CD14-positive monocyte (primary cell): ENCODE results near the gene MAMDC2. TPM values are rescaled to one million over a fixed set of nuclear protein-coding genes. Genes with fewer than 3 reads are reported as not detected.

Experiments
- DNase-seq, 3 donors: peaks; one replicate each; pipeline ENCODE4 v3.0.0-alpha.2; 2011 to 2022
- H2AFZ ChIP-seq: 2 replicates; pipeline ENCODE4 v1.6.0; 2012; ENCODE audit warnings: mild to moderate bottlenecking, low read depth, low read length, inconsistent platforms; ENCODE audit not compliant: insufficient read depth, poor library complexity, severe bottlenecking
- H3K27ac ChIP-seq, 2 donors: 1 replicate in 1 of 2; 2 replicates in 1 of 2; pipeline ENCODE4 v1.5.1; 2012 to 2013; ENCODE audit warnings: low read length in 2 of 2, control low read depth in 1 of 2, inconsistent platforms in 1 of 2, low read depth in 1 of 2, mild to moderate bottlenecking in 1 of 2
- H3K27me3 ChIP-seq, 2 donors: one replicate each; pipeline versions ENCODE4 v1.6.0 to v1.6.1; 2011 to 2013; ENCODE audit warnings: low read length in 2 of 2; ENCODE audit not compliant: control insufficient read depth in 2 of 2, insufficient read depth in 2 of 2
- H3K36me3 ChIP-seq, 2 donors: replicated peaks in 1 of 2; 1 replicate in 1 of 2; 2 replicates in 1 of 2; pipeline versions ENCODE4 v1.5.1 to v1.6.1; 2012 to 2013; ENCODE audit warnings: low read length in 2 of 2, control low read depth in 1 of 2, inconsistent platforms in 1 of 2, mild to moderate bottlenecking in 1 of 2; ENCODE audit not compliant: insufficient read depth in 2 of 2, control insufficient read depth in 1 of 2
- H3K4me1 ChIP-seq, 2 donors: 1 replicate in 1 of 2; 2 replicates in 1 of 2; pipeline versions ENCODE4 v1.5.1 to v1.6.1; 2012 to 2013; ENCODE audit warnings: low read length in 2 of 2, control low read depth in 1 of 2, inconsistent platforms in 1 of 2, mild to moderate bottlenecking in 1 of 2, moderate library complexity in 1 of 2; ENCODE audit not compliant: insufficient read depth in 2 of 2, control insufficient read depth in 1 of 2
- H3K4me2 ChIP-seq: replicated peaks from 2 replicates; pipeline ENCODE3; 2012; ENCODE audit warnings: low read length, moderate library complexity, mild to moderate bottlenecking; ENCODE audit not compliant: poor library complexity, severe bottlenecking; ENCODE audit errors: extremely low read depth
- H3K4me3 ChIP-seq, 3 experiments: fragments of 200-600 bp in 1 of 3; sonication (generic) in 1 of 3; replicated peaks in 1 of 3; 1 replicate in 2 of 3; 2 replicates in 1 of 3; pipeline ENCODE4 v1.5.1; 2011 to 2013; ENCODE audit warnings: low read length in 3 of 3, mild to moderate bottlenecking in 3 of 3, control low read depth in 2 of 3, low read depth in 2 of 3, inconsistent platforms in 1 of 3, moderate library complexity in 1 of 3
- H3K79me2 ChIP-seq: 2 replicates; pipeline ENCODE4 v1.6.0; 2012; ENCODE audit warnings: mild to moderate bottlenecking, control low read depth, inconsistent platforms, low read length, moderate library complexity; ENCODE audit not compliant: insufficient read depth
- H3K9ac ChIP-seq: 2 replicates; pipeline ENCODE4 v1.6.0; 2017; ENCODE audit warnings: low read length, mild to moderate bottlenecking; ENCODE audit not compliant: insufficient read depth, poor library complexity, severe bottlenecking
- H3K9me3 ChIP-seq, 2 donors: replicated peaks in 1 of 2; 1 replicate in 1 of 2; 2 replicates in 1 of 2; pipeline versions ENCODE4 v1.5.1 to v1.6.1; 2012 to 2013; ENCODE audit warnings: low read length in 2 of 2, control low read depth in 1 of 2; ENCODE audit not compliant: control insufficient read depth in 1 of 2, insufficient read depth in 1 of 2
- H4K20me1 ChIP-seq: 2 replicates; pipeline ENCODE4 v1.6.0; 2012; ENCODE audit warnings: mild to moderate bottlenecking, low read length, control low read depth, moderate library complexity; ENCODE audit not compliant: insufficient read depth
- H3K27ac Mint-ChIP-seq, 7 donors: one replicate each; pipeline ENCODE4 v1.8.0; 2020; ENCODE audit warnings: mild to moderate bottlenecking in 7 of 7, mixed read lengths in 7 of 7, moderate library complexity in 6 of 7, inconsistent platforms in 2 of 7
- H3K27me3 Mint-ChIP-seq, 3 donors: one replicate each; pipeline ENCODE4 v1.8.0; 2021 to 2022; ENCODE audit warnings: low read depth in 3 of 3, mild to moderate bottlenecking in 3 of 3, mixed read lengths in 3 of 3, moderate library complexity in 3 of 3, inconsistent platforms in 1 of 3
- H3K36me3 Mint-ChIP-seq, 2 donors: one replicate each; pipeline ENCODE4 v1.8.0; 2020; ENCODE audit warnings: mixed read lengths in 2 of 2, inconsistent platforms in 1 of 2, mild to moderate bottlenecking in 1 of 2
- H3K4me1 Mint-ChIP-seq: one replicate; pipeline ENCODE4 v1.8.0; 2020; ENCODE audit warnings: mild to moderate bottlenecking, mixed read lengths
- H3K4me3 Mint-ChIP-seq, 2 donors: one replicate each; pipeline ENCODE4 v1.8.0; 2020; ENCODE audit warnings: mild to moderate bottlenecking in 2 of 2, mixed read lengths in 2 of 2, moderate library complexity in 1 of 2
- H3K9me3 Mint-ChIP-seq, 7 donors: one replicate each; pipeline ENCODE4 v1.8.0; 2020 to 2022; ENCODE audit warnings: mixed read lengths in 7 of 7, mild to moderate bottlenecking in 6 of 7, moderate library complexity in 6 of 7, inconsistent platforms in 2 of 7
- WGBS: methylation state at CpG from one replicate; pipeline ENCODE4 v1.1.5; 2013; ENCODE audit warnings: missing lambda C conversion rate; ENCODE audit not compliant: insufficient coverage; 5-methylcytosine and 5-hydroxymethylcytosine counted together
- intact Hi-C, 2 donors: fragments of 100-400 bp; cut with micrococcal nuclease; formaldehyde crosslinking; loops; one replicate each; pipeline versions ENCODE4 v1.15.0 to v1.15.1; 2023
- polyA plus RNA-seq, 3 donors: library from polyadenylated mRNA; depleted of rRNA in 1 of 3; unstranded in 2 of 3; stranded (reverse) in 1 of 3; fragments of 300-500 nt in 2 of 3; fragments of >200 nt in 1 of 3; fragmentation: Illumina TruSeq in 2 of 3; gene quantifications; 1 replicate in 2 of 3; 2 replicates in 1 of 3; pipeline ENCODE4 v1.2.3, GENCODE V29; 2012 to 2021
- TF ChIP-seq, protein P1 (sequence below): fragments of 200-600 bp; IDR thresholded peaks from one replicate; pipeline ENCODE4 v1.8.0; 2022; ENCODE audit warnings: antibody characterized with exemption, mild to moderate bottlenecking

MAMDC2 gene
- polyA plus RNA-seq, 3 donors, result 0.05 to 0.09 TPM; not detected in 1

- peaks cover 0 to 1% (median 0%) of the 10 kb centered on the region in 3 donors for H3K27me3 Mint-ChIP-seq
- no peak overlapping the region for H3K27ac Mint-ChIP-seq
- H3K4me1 Mint-ChIP-seq, result peaks cover 5% of the 10 kb centered on the region
- H3K4me3 Mint-ChIP-seq, result no peak overlapping the region
- TF ChIP-seq, protein P1, sequence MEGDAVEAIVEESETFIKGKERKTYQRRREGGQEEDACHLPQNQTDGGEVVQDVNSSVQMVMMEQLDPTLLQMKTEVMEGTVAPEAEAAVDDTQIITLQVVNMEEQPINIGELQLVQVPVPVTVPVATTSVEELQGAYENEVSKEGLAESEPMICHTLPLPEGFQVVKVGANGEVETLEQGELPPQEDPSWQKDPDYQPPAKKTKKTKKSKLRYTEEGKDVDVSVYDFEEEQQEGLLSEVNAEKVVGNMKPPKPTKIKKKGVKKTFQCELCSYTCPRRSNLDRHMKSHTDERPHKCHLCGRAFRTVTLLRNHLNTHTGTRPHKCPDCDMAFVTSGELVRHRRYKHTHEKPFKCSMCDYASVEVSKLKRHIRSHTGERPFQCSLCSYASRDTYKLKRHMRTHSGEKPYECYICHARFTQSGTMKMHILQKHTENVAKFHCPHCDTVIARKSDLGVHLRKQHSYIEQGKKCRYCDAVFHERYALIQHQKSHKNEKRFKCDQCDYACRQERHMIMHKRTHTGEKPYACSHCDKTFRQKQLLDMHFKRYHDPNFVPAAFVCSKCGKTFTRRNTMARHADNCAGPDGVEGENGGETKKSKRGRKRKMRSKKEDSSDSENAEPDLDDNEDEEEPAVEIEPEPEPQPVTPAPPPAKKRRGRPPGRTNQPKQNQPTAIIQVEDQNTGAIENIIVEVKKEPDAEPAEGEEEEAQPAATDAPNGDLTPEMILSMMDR, result no peak
- no peaks in the 10 kb centered on the region for H3K9me3 ChIP-seq
- H3K4me1 ChIP-seq, result peaks cover 0 to 3% of the 10 kb centered on the region in 2 donors
- no peak overlapping the region for H3K4me3 ChIP-seq
- no peak overlapping the region for H3K4me2 ChIP-seq
- no peak overlapping the region for H3K27ac ChIP-seq
- intact Hi-C loops, result no loop called here
- no peaks in the 10 kb centered on the region for H3K27me3 ChIP-seq
- H3K36me3 ChIP-seq, result no peaks in the 10 kb centered on the region
- no peaks in the 10 kb centered on the region for H4K20me1 ChIP-seq
- no peaks in the 10 kb centered on the region for H3K79me2 ChIP-seq
- H3K9ac ChIP-seq, result no peak overlapping the region
- H3K9me3 Mint-ChIP-seq, result peaks cover 0 to 1% (median 0%) of the 10 kb centered on the region in 7 donors
- H2AFZ ChIP-seq, result no peak overlapping the region
- no peak for DNase-seq
- no peaks in the 10 kb centered on the region for H3K36me3 Mint-ChIP-seq
- 100% methylated on average over 1 of the region's 1 CpG for WGBS
Observed at GRCh38 chr9:70131296-70131695, 87.6 kb downstream of the MAMDC2 start.

DNA sequence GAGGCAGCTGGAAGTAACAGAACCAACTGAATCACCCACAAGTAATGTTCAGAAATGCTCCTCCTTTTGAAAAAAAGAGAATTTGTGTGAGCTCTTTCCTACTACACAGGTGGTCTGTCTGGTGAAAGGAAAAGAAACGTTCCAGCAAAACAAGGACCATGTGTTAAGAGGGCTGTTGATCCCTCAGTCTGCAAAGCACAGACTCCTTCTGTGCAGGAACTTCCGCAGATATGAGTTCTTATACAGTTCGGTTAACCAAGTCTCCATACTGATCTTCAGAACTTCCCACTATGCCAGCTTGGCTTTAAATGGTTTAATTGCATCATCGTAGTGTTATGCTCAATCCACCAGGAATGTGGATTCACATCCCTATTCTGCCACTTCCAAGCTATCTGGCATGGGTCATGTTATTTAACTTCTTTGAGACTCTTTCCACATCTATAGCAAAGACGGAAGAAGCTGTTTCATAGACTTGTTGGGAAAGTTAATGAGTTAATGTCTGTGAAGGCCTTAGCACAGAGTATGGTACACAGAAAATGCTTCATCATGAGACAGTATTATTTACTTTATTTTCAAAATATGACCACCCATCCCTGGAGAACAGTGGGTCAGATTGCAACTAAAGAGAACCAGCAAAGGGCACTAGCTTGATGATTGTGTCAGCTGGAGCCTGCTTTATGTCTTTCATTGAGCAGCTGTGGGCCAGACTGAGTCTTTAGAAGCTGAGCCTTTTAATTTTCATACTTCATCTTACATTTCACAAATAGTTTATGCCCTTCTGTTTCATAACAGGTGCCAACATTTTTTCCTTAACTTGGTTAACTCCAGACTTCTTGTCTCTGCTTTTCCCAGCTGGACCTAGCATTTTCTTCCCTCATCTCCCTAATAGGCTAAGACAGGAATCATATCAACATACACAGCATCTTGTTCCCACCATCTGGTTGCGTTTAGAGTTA lies 89.9 kb downstream of the MAMDC2 start:
- no peaks in the 10 kb centered on the region for H3K79me2 ChIP-seq
- no peak overlapping the region for H3K4me2 ChIP-seq
- no peak overlapping the region for H3K27ac Mint-ChIP-seq
- H3K4me3 ChIP-seq, result no peak overlapping the region
- intact Hi-C loops, result no loop called here
- H3K36me3 ChIP-seq, result no peaks in the 10 kb centered on the region
- H3K4me1 ChIP-seq, result peaks cover 0 to 3% of the 10 kb centered on the region in 2 donors
- no peak overlapping the region for H3K4me3 Mint-ChIP-seq
- no peaks in the 10 kb centered on the region for H3K27me3 ChIP-seq
- no peak overlapping the region for H3K9ac ChIP-seq
- peaks cover 0 to 1% (median 0%) of the 10 kb centered on the region in 3 donors for H3K27me3 Mint-ChIP-seq
- no peaks in the 10 kb centered on the region for H4K20me1 ChIP-seq
- H3K27ac ChIP-seq, result no peak overlapping the region
- WGBS, result 100% methylated on average over 3 of the region's 6 CpGs
- peaks cover 5% of the 10 kb centered on the region for H3K4me1 Mint-ChIP-seq
- H2AFZ ChIP-seq, result no peak overlapping the region
- H3K36me3 Mint-ChIP-seq, result no peaks in the 10 kb centered on the region
- no peak for DNase-seq
- peaks cover 0 to 1% (median 0%) of the 10 kb centered on the region in 7 donors for H3K9me3 Mint-ChIP-seq
- H3K9me3 ChIP-seq, result no peaks in the 10 kb centered on the region
- TF ChIP-seq, protein P1, result no peak
